Gastrocnemius medialis (tissue), 4 donors: ENCODE data around the gene SCN3A.

Experiments used
- POLR2A ChIP-seq, 2 donors: fragments of 450-650 bp; IDR thresholded peaks; one replicate each; pipeline ENCODE4 v1.6.1; 2017; ENCODE audit warnings: antibody characterized with exemption in 2 of 2, mild to moderate bottlenecking in 2 of 2, moderate library complexity in 2 of 2
- TF ChIP-seq, protein P1 (sequence below), 5 experiments: fragments of 450-650 bp in 3 of 5; fragments of 200-600 bp in 2 of 5; sonication (generic) in 2 of 5; IDR thresholded peaks in 4 of 5; conservative IDR thresholded peaks in 1 of 5; 1 replicate in 4 of 5; 2 replicates in 1 of 5; pipeline ENCODE4 v1.5.1; 2016 to 2019; ENCODE audit warnings: antibody characterized with exemption in 5 of 5, mild to moderate bottlenecking in 3 of 5, moderate library complexity in 3 of 5

DNA sequence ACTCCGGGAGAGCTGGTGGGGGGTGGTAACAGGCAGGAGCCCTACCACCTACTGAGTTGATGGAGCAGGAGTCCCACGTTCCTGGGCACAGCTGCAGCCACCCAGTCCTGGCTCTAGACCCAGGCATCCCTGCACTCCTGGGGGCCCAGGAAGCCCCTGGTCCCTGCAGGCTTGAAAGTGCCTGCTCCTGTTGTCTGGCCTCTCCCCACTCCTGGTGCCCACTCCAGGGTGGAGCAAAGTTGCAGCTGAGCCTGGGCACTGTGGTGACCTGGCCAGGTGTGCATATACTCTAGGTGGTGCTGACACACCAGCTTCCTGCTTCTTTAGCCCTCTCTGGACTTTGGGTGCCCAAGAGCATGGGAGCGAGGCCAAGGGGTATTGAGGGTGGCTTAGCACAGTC is 129.5 kb downstream of the SCN3A start:
- TF ChIP-seq, protein P1, sequence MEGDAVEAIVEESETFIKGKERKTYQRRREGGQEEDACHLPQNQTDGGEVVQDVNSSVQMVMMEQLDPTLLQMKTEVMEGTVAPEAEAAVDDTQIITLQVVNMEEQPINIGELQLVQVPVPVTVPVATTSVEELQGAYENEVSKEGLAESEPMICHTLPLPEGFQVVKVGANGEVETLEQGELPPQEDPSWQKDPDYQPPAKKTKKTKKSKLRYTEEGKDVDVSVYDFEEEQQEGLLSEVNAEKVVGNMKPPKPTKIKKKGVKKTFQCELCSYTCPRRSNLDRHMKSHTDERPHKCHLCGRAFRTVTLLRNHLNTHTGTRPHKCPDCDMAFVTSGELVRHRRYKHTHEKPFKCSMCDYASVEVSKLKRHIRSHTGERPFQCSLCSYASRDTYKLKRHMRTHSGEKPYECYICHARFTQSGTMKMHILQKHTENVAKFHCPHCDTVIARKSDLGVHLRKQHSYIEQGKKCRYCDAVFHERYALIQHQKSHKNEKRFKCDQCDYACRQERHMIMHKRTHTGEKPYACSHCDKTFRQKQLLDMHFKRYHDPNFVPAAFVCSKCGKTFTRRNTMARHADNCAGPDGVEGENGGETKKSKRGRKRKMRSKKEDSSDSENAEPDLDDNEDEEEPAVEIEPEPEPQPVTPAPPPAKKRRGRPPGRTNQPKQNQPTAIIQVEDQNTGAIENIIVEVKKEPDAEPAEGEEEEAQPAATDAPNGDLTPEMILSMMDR (IDR thresholded peaks at IDR 0.05 in 4 of 5, conservative IDR thresholded peaks at IDR 0.05 in 1 of 5) = no peak
- no peak for TF ChIP-seq POLR2A (IDR thresholded peaks at IDR 0.05)
